GM13977 (cell line): Measurements from ENCODE around the gene SLC35B4.

ENCODE experiments used
- DNase-seq: peaks from one replicate; pipeline ENCODE4 v3.0.0; 2012; ENCODE audit warnings: low spot score
- CTCF ChIP-seq: IDR thresholded peaks from 2 replicates; pipeline ENCODE4 v1.5.1; 2012; ENCODE audit warnings: mild to moderate bottlenecking, control low read depth; ENCODE audit not compliant: insufficient read depth; ENCODE audit errors: extremely low read depth, missing control alignments
- in situ Hi-C: fragments of 300-500 bp; cut with MboI; formaldehyde crosslinking; loops from one replicate; pipeline ENCODE4 v1.12.0; 2022; ENCODE audit warnings: low sequenced_read_pairs, low pct_unique_long_range_greater_than_20kb, mixed read lengths, inconsistent platforms; ENCODE audit not compliant: unreplicated experiment

The SLC35B4 gene

GRCh38 chr7:134246347-134246746 is 70.4 kb downstream of the SLC35B4 start:
- DNase-seq: no peak
- in situ Hi-C loops: no loop called here
- no peak for TF ChIP-seq CTCF

DNA sequence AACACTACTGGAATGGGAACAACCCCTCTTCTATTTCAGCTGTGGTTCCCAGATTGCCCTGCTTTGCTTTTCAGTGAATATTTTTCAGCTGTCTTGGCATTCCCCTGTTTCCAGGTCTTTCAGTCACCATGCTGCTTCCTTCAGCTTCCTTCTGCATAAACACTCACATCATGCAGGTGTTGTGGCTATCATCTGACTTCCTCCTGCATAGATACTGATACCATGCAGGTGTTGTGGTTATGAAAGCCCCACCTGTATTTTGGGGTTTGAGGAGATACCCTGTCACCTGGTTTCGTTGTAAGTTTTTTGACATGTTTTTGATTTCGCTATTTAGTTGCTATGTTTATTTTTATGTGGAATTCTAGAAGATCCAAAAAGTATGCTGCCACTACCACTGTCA is 71.5 kb downstream of the SLC35B4 start:
- in situ Hi-C loops: no loop called here
- TF ChIP-seq CTCF: no peak
- no peak for DNase-seq
